HepG2 (cell line): Measurements from ENCODE around the gene TBCCD1. TPM values are rescaled to one million over a fixed set of nuclear protein-coding genes. Genes with fewer than 3 reads are reported as not detected.

Source experiments
- ATAC-seq: fragments of 200-7000 bp; cut with Tn5 transposase; 3 replicates; pipeline ENCODE4 v1.9.1; 2020; ENCODE audit warnings: mild to moderate bottlenecking, moderate library complexity
- BruUV-seq: library from RNA; stranded (reverse); fragments of 400-500 nt; replicated peaks from 2 replicates; lab custom pipeline; 2021; lab: Mats Ljungman, UMichigan
- CTCF ChIA-PET: fragments of 300-600 bp; formaldehyde crosslinking; extraction: SDS; loops from one replicate; lab custom pipeline; 2021; ENCODE audit warnings: low total read pairs, inconsistent platforms, low intra/inter-chr PET ratio; lab: Yijun Ruan, JAX
- POLR2A ChIA-PET: fragments of 350-600 bp; sonication (Branson Sonifier 250); formaldehyde crosslinking; loops from one replicate; lab custom pipeline; 2020; ENCODE audit warnings: antibody characterized with exemption, inconsistent platforms; lab: Yijun Ruan, JAX
- DNase-seq: peaks from one replicate; pipeline ENCODE4 v3.0.0-alpha.2; 2015; ENCODE audit warnings: low spot score
- FAIRE-seq: peaks from 3 replicates; lab custom pipeline; 2011; peaks lifted over from hg19 to GRCh38; lab: Jason Lieb, UNC
- H2AFZ ChIP-seq: one replicate; pipeline ENCODE4 v1.6.1; 2011; ENCODE audit warnings: low read length, inconsistent platforms
- H3K27ac ChIP-seq: fragments of 300-600 bp; 3 replicates; pipeline ENCODE4 v1.8.0; 2011; ENCODE audit warnings: mixed run types, mild to moderate bottlenecking, mixed read lengths, low read length, inconsistent platforms; ENCODE audit not compliant: insufficient read depth; ENCODE audit errors: extremely low read length
- H3K27me3 ChIP-seq, 2 experiments: fragments of 200-600 bp in 1 of 2; 2 replicates in 1 of 2; 3 replicates in 1 of 2; pipeline versions ENCODE4 v1.6.0 to v1.8.0; 2011; ENCODE audit warnings: low read length in 2 of 2, mild to moderate bottlenecking in 2 of 2, moderate library complexity in 2 of 2, inconsistent platforms in 1 of 2; ENCODE audit not compliant: insufficient read depth in 2 of 2, control insufficient read depth in 1 of 2
- H3K36me3 ChIP-seq, 2 experiments: fragments of 200-600 bp in 1 of 2; replicated peaks in 1 of 2; 2 replicates in 1 of 2; 3 replicates in 1 of 2; pipeline versions ENCODE4 v1.5.1 to v1.8.0; 2011; ENCODE audit warnings: low read length in 2 of 2, inconsistent platforms in 1 of 2; ENCODE audit not compliant: insufficient read depth in 2 of 2, control insufficient read depth in 1 of 2
- H3K4me1 ChIP-seq: 2 replicates; pipeline ENCODE4 v1.5.1; 2012; ENCODE audit warnings: low read length, inconsistent platforms; ENCODE audit not compliant: insufficient read depth
- H3K4me2 ChIP-seq: 2 replicates; pipeline ENCODE4 v1.6.0; 2011; ENCODE audit warnings: low read depth, low read length, inconsistent platforms
- H3K4me3 ChIP-seq, 3 experiments: fragments of 200-600 bp in 1 of 3; sonication (generic), shearing (Covaris generic) in 1 of 3; replicated peaks in 1 of 3; 2 replicates each; pipeline ENCODE4 v1.5.1; 2011 to 2016; ENCODE audit warnings: low read length in 3 of 3, inconsistent platforms in 2 of 3, low read depth in 2 of 3, mild to moderate bottlenecking in 2 of 3, control low read depth in 1 of 3, mixed read lengths in 1 of 3; ENCODE audit not compliant: insufficient read depth in 1 of 3
- H3K79me2 ChIP-seq: one replicate; pipeline ENCODE4 v1.6.1; 2011; ENCODE audit warnings: low read length, inconsistent platforms; ENCODE audit not compliant: insufficient read depth
- H3K9ac ChIP-seq: 2 replicates; pipeline ENCODE4 v1.6.0; 2011; ENCODE audit warnings: mild to moderate bottlenecking, low read depth, low read length, inconsistent platforms; ENCODE audit not compliant: insufficient read depth
- H3K9me3 ChIP-seq: 2 replicates; pipeline ENCODE4 v1.5.1; 2012; ENCODE audit warnings: mild to moderate bottlenecking, low read length
- H4K20me1 ChIP-seq: 2 replicates; pipeline ENCODE4 v1.6.0; 2011; ENCODE audit warnings: inconsistent platforms, mild to moderate bottlenecking, low read length, moderate library complexity; ENCODE audit not compliant: insufficient read depth
- ATAD3A ChIP-seq: sonication (generic); formaldehyde crosslinking; IDR thresholded peaks from 2 replicates; pipeline ENCODE4 v1.4.0; 2020; ENCODE audit warnings: missing genetic modification reagents
- ATF7 ChIP-seq, 2 experiments: fragments of 450-650 bp in 1 of 2; sonication (generic) in 1 of 2; formaldehyde crosslinking in 1 of 2; IDR thresholded peaks; 2 replicates each; pipeline versions ENCODE4 v1.4.0 to v1.6.1; 2016 to 2020; ENCODE audit warnings: antibody characterized with exemption in 1 of 2, mild to moderate bottlenecking in 1 of 2, missing genetic modification reagents in 1 of 2
- CERS6 ChIP-seq: sonication (generic); formaldehyde crosslinking; IDR thresholded peaks from 2 replicates; pipeline ENCODE4 v1.5.0; 2020; ENCODE audit warnings: missing genetic modification reagents
- FOXK1 ChIP-seq: sonication (generic); formaldehyde crosslinking; IDR thresholded peaks from 2 replicates; pipeline ENCODE4 v1.4.0; 2020; ENCODE audit warnings: low read depth, missing genetic modification reagents, borderline replicate concordance
- GLI4 ChIP-seq: sonication (generic); formaldehyde crosslinking; IDR thresholded peaks from 2 replicates; pipeline ENCODE4 v1.5.1; 2020; ENCODE audit warnings: missing genetic modification reagents, mild to moderate bottlenecking, moderate library complexity, borderline replicate concordance
- HOXD1 ChIP-seq: sonication (generic); formaldehyde crosslinking; IDR thresholded peaks from 2 replicates; pipeline ENCODE4 v1.5.0; 2020; ENCODE audit warnings: missing genetic modification reagents
- IRX3 ChIP-seq: sonication (generic); formaldehyde crosslinking; IDR thresholded peaks from 2 replicates; pipeline ENCODE4 v1.8.1; 2023; ENCODE audit warnings: mild to moderate bottlenecking, low read depth, missing genetic modification reagents, borderline replicate concordance
- MEF2D ChIP-seq: sonication (generic); formaldehyde crosslinking; IDR thresholded peaks from 2 replicates; pipeline ENCODE4 v1.5.1; 2020; ENCODE audit warnings: mild to moderate bottlenecking, missing genetic modification reagents
- MIER2 ChIP-seq: IDR thresholded peaks from 2 replicates; pipeline ENCODE4 v1.6.1; 2016; ENCODE audit warnings: missing biosample characterization, missing genetic modification reagents
- MXD4 ChIP-seq: IDR thresholded peaks from 2 replicates; pipeline ENCODE4 v1.6.1; 2016; ENCODE audit warnings: mild to moderate bottlenecking, missing biosample characterization, missing genetic modification reagents
- TBX2 ChIP-seq: sonication (generic); formaldehyde crosslinking; IDR thresholded peaks from 2 replicates; pipeline ENCODE4 v1.5.0; 2020; ENCODE audit warnings: missing genetic modification reagents, mild to moderate bottlenecking, borderline replicate concordance
- TRAFD1 ChIP-seq: sonication (generic); formaldehyde crosslinking; IDR thresholded peaks from 2 replicates; pipeline ENCODE4 v1.5.1; 2020; ENCODE audit warnings: missing genetic modification reagents, mild to moderate bottlenecking, borderline replicate concordance
- ZKSCAN1 ChIP-seq: fragments of 150-350 bp; IDR thresholded peaks from 2 replicates; pipeline ENCODE4 v1.6.1; 2014; ENCODE audit warnings: low read length
- ZNF296 ChIP-seq: sonication (generic); formaldehyde crosslinking; conservative IDR thresholded peaks from 2 replicates; pipeline ENCODE4 v1.5.0; 2020; ENCODE audit warnings: mild to moderate bottlenecking, missing genetic modification reagents
- ZNF382 ChIP-seq: sonication (generic); formaldehyde crosslinking; IDR thresholded peaks from 2 replicates; pipeline ENCODE4 v1.5.0; 2020; ENCODE audit warnings: missing genetic modification reagents, mild to moderate bottlenecking, borderline replicate concordance
- ZSCAN5A ChIP-seq: sonication (generic); formaldehyde crosslinking; IDR thresholded peaks from 2 replicates; pipeline ENCODE4 v1.8.0; 2022; ENCODE audit warnings: mild to moderate bottlenecking, missing genetic modification reagents, borderline replicate concordance
- in situ Hi-C: cut with HindIII; loops from 2 replicates; pipeline ENCODE4 v1.10.0; 2017; ENCODE audit warnings: low pct_unique_long_range_greater_than_20kb; ENCODE audit not compliant: extremely low pct_ligation_motif_present
- intact Hi-C: fragments of 100-400 bp; cut with micrococcal nuclease; formaldehyde crosslinking; loops from one replicate; pipeline ENCODE4 v1.10.0; 2022; ENCODE audit not compliant: unreplicated experiment
- polyA plus RNA-seq, 8 experiments: library from polyadenylated mRNA; depleted of rRNA in 3 of 8; stranded (reverse) in 7 of 8; unstranded in 1 of 8; fragments of >200 nt; fragmentation: Illumina TruSeq in 4 of 8; extraction: Trizol in 4 of 8; gene quantifications; 2 replicates each; pipeline versions ENCODE4 v1.2.1 to v1.2.3, GENCODE V29; 2011 to 2016; ENCODE audit warnings: low read depth in 4 of 8, missing spikeins in 1 of 8, mixed read lengths in 1 of 8; ENCODE audit not compliant: insufficient read depth in 1 of 8
- total RNA-seq, 5 experiments: library from RNA; depleted of rRNA; stranded (reverse); fragments of >200 nt; fragmentation: Illumina TruSeq; extraction: Trizol; gene quantifications; 2 replicates each; pipeline ENCODE4 v1.2.3, GENCODE V29; 2016; ENCODE audit warnings: low read depth in 1 of 5

The TBCCD1 gene
- total and polyA plus RNA-seq, 2 of the 13 experiments (the other 11 are each of a cell fraction or from before 2014, with no cell fraction given) = 13.6 to 16.2 TPM

- Histone ChIP-seq H3K27ac (no peak overlapping the region), H3K9ac (no peak overlapping the region), H2AFZ (no peak overlapping the region), H3K4me2 (no peak overlapping the region), H3K4me3 (no peak overlapping the region), H3K79me2 (peaks cover 21% of the 10 kb centered on the region), H3K27me3 (no peaks in the 10 kb centered on the region; a peak in 1 of 5 replicates), H3K9me3 (no peaks in the 10 kb centered on the region), H3K36me3 (peaks cover 0 to 20% of the 10 kb centered on the region in 2 experiments; a peak in 2 of 5 replicates), H3K4me1 (peaks cover 35% of the 10 kb centered on the region), H4K20me1 (no peaks in the 10 kb centered on the region; the same call in 1 of the 2 replicates)
- TF ChIP-seq ZNF382 (CRISPR knock-in tag) = no peak
- no peak for TF ChIP-seq ZSCAN5A
- no peak for TF ChIP-seq TRAFD1 (CRISPR knock-in tag)
- no peak for TF ChIP-seq ATF7 (IDR thresholded peaks at IDR 0.05)
- no peak for TF ChIP-seq ATF7 (CRISPR knock-in tag; IDR thresholded peaks at IDR 0.05)
- TF ChIP-seq MEF2D (CRISPR knock-in tag) = no peak
- TF ChIP-seq ATAD3A (CRISPR knock-in tag) = no peak
- TF ChIP-seq ZKSCAN1 = no peak
- TF ChIP-seq MXD4 (CRISPR knock-in tag) = no peak
- TF ChIP-seq FOXK1 (CRISPR knock-in tag) = no peak
- no peak for TF ChIP-seq MIER2 (CRISPR knock-in tag)
- TF ChIP-seq CERS6 (CRISPR knock-in tag) = no peak
- no peak for TF ChIP-seq HOXD1
- no peak for TF ChIP-seq IRX3 (CRISPR knock-in tag)
- TF ChIP-seq ZNF296 (CRISPR knock-in tag) = no peak
- no peak for TF ChIP-seq TBX2 (CRISPR knock-in tag)
- TF ChIP-seq GLI4 (CRISPR knock-in tag) = no peak
- in situ Hi-C loops = no loop called here
- intact Hi-C loops = no loop called here
- FAIRE-seq (no peak), ATAC-seq (no peak), DNase-seq (no peak)
- no TSS peak for BruUV-seq
- ChIA-PET CTCF (no interaction called here), POLR2A (no interaction called here)
These were observed 2.6 kb downstream of the TBCCD1 start for GRCh38 chr3:186564586-186564985.
